ENCODE measurements around the gene CTNNB1.

Gene CTNNB1

DNA sequence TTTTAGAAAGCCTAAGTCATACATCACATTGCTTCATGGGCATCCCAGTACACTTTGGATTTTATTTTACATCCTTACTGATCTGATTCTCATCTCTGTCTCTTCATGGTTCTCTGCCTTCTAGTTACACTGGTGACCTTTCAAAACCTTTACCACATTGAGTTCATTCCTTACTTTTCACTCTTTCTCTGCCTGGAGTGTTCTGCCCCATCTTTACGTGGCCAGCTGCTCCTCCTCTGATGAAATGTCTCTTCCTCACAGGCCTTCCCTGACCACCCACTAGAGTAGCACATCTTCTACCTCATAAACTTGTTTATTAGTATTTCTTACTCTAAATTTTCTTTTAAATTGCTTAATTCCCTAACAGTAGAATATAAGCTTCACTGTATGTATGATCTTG lies 17.7 kb downstream of the CTNNB1 start:
- DNase-seq (ENCODE audit: low read depth in 2 of 2, low spot score in 1 of 2), result no peak

DNA sequence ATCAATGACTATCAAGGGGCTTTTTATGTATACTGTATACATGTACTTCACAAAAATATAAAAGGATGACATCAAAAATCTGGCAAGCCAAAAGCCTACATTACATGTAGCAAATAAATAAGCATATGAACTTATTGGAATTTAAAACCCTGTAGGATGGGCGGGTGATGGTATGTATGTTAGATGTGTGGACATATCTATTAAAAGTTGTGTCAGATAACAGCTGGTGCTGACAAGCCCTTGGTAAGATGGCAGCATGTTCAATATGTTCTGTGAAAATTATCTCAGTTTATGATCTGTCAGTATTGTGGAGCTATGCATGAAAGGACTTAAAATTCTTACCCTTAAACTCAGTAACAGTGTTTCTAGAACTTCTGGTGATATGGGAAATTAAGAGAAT lies 20.1 kb downstream of the CTNNB1 start:
- DNase-seq (ENCODE audit: low read depth in 2 of 2, low spot score in 1 of 2), result no peak

DNA sequence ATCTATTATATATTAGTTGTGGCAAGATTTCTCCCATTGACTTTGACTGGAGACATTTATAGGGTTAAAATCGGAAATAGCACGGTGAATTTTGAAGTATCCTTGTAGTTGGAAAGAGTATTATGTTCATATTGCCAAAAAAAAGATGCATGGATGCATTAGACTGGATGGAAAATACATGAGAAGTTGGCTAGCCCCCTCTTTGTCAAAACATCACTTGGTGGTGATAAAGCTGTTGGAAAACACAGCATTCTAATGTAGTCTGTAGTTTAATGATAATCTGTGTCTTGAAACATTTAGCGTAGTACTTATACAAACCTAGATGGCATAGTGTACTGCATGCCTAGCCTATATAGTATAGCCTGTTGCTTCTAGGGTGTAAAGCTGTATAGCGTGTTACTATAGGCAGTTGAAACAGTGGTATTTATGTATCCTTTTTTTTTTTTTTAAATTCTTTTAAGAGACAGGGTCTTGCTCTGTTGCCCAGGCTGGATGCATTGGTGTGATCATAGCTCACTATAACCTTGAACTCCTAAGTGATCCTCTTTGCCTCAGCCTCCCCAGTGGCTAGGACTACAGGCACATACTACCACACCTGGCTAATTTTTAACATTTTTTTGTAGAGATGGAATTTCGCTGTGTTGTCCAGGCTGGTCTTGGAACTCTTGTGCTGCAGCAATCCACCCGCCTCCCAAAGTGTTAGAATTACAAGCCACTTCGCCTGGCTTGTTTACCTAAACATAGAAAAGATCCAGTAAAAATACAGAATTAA lies 21.8 kb downstream of the CTNNB1 start:
- no peak for DNase-seq (ENCODE audit: low read depth in 2 of 2, low spot score in 1 of 2)

DNA sequence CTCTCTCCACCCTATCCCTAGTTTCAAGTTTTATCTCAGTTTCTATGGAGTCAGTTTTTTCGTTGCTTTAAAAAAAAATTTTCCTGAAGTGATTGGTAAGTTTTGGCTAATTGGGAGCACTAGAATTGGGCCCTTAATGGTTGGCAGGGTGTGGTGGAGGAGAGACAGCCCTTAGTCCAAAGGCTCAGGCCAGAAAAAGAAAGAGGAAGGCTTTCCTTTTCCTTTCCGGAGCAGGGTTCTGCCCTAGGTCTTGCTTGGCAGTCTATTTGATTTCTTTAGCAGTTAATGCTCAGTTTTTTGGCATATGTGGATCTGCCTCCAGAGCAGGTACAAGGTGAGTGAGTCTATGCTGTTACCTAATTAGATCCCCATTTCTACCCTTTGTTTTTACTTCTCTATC lies 22.7 kb downstream of the CTNNB1 start:
- DNase-seq (ENCODE audit: low read depth in 2 of 2, low spot score in 1 of 2), result no peak

DNA sequence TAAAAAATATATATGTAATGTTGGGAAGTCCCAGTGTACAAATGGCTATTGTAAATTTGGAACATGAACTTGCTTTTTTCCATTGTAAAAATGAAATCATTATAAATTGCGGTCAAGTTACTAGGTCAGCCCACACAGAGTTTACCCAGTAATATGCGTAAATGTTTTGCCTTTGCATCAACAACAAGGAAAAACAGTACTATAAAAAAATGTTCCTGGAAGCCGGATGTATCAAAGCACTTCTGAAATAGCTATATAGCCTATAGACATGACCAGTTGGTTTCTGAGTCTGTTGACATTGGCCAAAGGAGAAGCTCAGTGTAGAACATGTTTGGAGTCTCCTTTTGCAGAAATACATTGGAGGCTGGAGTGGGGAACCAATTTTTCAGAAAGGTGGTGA lies 23.2 kb downstream of the CTNNB1 start:
- no peak for DNase-seq (ENCODE audit: low read depth in 2 of 2, low spot score in 1 of 2)

DNA sequence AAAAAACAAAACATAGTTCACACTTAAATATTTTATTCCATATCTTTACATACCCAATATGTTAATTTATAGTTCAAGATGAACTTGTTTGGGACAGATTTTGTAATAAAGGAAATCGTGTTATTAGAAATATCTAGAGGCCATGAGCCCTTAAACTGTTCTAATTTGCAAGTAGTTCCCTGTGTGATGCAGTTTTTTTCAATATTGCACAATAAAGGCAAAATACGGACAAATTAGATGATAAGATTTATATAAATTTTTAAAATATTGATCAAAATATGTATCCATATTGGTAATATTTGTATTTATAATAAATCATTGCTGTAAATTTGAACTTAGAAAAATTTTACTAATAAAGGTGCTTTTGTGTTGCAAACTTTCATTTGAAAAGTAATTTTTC lies 23.8 kb downstream of the CTNNB1 start:
- no peak for DNase-seq (ENCODE audit: low read depth in 2 of 2, low spot score in 1 of 2)

DNA sequence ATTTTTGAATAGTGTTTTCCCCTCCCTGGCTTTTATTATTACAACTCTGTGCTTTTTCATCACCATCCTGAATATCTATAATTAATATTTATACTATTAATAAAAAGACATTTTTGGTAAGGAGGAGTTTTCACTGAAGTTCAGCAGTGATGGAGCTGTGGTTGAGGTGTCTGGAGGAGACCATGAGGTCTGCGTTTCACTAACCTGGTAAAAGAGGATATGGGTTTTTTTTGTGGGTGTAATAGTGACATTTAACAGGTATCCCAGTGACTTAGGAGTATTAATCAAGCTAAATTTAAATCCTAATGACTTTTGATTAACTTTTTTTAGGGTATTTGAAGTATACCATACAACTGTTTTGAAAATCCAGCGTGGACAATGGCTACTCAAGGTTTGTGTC lies 24.4 kb downstream of the CTNNB1 start:
- DNase-seq (ENCODE audit: low read depth in 2 of 2, low spot score in 1 of 2), result no peak

DNA sequence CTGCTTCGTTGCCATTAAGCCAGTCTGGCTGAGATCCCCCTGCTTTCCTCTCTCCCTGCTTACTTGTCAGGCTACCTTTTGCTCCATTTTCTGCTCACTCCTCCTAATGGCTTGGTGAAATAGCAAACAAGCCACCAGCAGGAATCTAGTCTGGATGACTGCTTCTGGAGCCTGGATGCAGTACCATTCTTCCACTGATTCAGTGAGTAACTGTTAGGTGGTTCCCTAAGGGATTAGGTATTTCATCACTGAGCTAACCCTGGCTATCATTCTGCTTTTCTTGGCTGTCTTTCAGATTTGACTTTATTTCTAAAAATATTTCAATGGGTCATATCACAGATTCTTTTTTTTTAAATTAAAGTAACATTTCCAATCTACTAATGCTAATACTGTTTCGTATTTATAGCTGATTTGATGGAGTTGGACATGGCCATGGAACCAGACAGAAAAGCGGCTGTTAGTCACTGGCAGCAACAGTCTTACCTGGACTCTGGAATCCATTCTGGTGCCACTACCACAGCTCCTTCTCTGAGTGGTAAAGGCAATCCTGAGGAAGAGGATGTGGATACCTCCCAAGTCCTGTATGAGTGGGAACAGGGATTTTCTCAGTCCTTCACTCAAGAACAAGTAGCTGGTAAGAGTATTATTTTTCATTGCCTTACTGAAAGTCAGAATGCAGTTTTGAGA lies 25.0 kb downstream of the CTNNB1 start:
- DNase-seq (ENCODE audit: low read depth in 2 of 2, low spot score in 1 of 2), result no peak

DNA sequence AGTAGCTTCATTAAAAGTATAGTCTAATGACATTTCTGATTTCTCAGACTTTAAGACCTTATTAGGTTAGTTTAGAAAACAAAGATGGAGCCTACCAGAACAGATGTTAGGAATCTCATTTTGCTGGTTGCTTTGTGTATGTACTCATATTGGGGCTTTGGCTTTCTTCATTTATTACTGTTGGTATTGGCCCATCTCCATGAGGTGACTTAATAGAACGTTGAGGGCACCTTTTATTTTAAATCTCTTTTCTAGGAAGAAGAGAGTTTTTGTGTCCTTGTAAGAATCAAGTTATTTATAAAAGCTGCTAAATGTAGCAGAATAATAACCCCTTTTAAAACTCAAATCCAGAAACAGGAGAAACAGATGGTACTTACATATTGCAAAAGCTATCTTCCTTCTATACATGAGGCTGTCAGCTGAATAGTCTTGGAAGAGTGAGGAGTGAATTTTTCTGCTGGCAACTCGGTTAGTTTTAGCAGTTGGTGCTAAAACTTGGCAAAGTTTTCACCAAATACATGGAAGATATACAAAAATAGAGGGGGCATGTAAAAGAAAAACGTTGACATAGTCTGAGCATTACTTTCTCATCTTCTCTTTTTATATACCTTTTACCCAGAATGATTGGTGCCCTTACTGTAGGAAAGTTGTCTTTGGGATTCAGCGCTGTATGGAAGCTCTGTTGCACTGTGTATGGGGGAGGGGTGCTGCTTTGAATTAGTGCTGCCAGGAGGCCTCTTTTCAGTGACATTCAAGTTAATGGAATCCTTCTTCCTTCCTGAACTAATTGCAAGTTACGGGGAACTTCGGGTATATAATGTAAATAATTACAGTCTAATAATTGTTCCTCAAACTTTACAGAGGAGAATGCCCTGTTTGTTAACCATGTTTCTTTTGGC lies 35.8 kb downstream of the CTNNB1 start:
- DNase-seq (ENCODE audit: low read depth in 2 of 2, low spot score in 1 of 2), result no peak

DNA sequence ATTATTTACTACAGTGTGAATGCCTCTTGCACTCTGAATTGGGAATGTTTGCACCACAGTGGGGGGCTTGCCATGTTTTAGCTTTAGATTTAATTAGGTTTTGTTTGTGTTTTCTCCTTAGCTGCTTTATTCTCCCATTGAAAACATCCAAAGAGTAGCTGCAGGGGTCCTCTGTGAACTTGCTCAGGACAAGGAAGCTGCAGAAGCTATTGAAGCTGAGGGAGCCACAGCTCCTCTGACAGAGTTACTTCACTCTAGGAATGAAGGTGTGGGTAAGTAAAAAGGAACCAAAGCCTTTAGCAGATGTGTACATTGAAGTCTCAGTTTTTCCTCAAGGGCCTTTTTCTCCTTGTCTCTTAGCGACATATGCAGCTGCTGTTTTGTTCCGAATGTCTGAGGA lies 36.9 kb downstream of the CTNNB1 start:
- DNase-seq (ENCODE audit: low read depth in 2 of 2, low spot score in 1 of 2), result no peak

DNA sequence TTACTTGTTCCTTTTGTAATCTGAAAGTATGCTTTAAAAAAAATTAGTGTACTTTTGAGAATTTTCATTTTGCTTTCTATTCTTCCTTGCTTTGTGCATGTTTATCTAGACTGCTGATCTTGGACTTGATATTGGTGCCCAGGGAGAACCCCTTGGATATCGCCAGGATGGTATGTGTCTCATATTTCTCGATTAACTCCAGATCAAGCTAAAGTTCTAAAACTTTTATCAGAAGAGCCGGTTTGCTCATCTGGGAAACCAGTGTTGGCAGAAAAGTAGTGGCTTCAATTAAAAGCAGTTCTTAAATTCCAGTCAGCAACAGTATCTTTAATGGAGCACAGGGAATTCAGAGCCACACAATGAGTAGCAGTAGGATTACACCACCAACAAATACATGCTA lies 38.6 kb downstream of the CTNNB1 start:
- DNase-seq (ENCODE audit: low read depth in 2 of 2, low spot score in 1 of 2), result no peak

DNA sequence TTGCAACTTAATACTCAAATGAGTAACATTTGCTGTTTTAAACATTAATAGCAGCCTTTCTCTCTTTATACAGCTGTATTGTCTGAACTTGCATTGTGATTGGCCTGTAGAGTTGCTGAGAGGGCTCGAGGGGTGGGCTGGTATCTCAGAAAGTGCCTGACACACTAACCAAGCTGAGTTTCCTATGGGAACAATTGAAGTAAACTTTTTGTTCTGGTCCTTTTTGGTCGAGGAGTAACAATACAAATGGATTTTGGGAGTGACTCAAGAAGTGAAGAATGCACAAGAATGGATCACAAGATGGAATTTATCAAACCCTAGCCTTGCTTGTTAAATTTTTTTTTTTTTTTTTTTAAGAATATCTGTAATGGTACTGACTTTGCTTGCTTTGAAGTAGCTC lies 40.3 kb downstream of the CTNNB1 start:
- DNase-seq (ENCODE audit: low read depth in 2 of 2, low spot score in 1 of 2), result no peak

DNA sequence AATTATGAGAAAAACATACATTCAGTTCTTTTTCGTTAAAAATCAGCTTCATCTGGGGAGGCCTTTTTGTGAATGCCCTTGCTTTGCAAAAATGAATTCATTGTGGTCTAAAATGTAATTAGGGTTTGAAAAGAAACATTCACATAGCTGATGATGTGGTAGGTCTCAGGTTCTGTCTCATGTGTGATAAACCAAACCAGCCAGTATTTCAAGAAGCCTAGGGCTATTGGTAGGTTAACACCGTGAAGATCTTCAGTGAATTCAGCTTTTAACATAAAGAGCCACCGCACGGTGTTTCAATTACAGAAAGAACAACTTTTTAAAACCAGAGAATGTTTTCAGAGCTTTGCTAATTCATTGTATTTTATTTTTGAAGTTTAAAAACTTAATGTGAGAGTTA lies 41.9 kb downstream of the CTNNB1 start:
- no peak for DNase-seq (ENCODE audit: low read depth in 2 of 2, low spot score in 1 of 2)

DNA sequence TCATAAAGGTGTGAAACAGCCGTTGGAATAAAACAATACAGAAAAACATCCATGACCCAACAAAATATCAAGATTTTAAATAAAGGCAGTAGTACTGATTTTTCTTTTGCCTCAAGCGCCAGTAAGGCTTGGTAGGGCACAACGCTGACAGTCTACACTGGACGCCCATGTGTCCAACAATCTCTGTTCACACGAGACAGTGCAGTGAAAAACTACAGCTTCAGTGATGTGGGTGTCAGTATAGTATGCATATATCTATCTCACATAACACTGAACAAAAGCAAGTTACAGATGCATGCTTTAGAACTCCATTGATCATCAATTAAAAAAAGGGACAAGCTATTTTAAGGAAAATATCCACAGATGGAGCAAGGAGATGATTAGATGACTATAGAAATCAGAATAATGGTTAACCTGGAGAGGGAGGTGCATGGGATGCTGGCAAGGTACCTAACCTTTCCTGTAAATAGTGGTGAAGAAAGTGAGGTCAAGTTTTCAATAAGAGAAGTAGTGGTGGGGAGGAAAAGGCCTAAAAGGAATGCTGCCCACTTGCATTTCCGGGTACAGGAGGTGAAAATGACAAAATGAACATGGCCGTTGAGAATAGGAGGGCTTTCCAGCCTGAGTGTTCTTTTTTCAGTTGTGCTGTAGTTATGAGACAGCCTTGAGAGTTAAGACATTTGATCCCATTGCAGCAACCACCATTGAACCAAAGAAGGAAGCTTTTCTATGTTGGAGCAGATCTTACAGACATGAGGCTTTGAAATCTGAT lies 42.7 kb downstream of the CTNNB1 start:
- no peak for DNase-seq (ENCODE audit: low read depth in 2 of 2, low spot score in 1 of 2)

DNA sequence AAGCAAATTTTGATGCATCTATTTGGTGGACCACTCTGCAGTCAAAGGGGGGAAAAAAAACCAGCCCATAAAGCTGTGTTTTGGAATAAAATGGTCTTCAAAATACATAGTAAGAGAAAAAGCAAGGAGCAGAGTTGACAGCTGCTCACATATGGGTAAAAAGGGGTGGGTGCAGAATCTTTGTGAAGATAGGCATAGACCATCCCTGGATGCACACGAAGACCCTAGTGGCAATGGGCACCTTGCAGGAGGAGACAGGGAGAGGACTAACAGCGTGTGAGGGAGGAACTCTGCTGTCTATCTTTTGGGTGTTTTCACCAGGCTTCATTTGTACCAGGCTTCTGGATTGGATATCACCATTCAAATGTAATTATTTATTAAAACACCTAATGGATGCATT lies 43.9 kb downstream of the CTNNB1 start:
- DNase-seq (ENCODE audit: low read depth in 2 of 2, low spot score in 1 of 2), result no peak

DNA sequence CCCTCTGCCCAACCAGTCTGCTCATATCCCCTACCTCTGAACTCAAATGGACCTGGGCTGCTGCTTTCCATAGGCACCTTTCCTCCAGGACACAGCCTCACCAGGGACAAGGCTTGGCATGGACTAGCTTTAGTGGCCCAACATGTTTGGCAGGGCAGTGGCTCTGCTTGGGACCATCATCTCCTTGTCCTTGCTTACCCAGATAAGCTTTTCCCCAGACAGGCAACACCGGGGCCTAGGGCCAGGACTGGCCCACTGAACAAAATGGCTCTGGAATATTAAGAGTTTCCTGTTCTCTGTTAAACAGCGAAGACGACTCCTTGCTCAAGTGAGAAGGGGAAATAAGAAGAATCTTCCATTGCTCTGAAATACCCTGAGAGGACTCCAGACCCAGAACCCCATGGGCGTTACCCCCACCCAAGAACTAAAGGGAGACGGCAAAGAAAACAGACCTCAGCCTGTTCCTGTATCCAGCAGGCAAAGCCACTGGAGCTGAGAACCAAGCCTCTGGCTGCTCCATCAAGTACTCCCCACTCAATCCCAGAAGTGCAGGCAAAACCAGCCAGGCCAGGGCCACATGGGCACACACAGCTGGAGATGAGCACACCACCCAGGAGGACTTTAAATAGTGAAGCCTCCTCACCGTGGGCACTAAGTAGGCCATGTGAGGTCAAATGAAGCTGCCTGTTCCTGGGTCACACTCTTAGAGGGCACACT lies 45.5 kb downstream of the CTNNB1 start:
- no peak for DNase-seq (ENCODE audit: low read depth in 2 of 2, low spot score in 1 of 2)

DNA sequence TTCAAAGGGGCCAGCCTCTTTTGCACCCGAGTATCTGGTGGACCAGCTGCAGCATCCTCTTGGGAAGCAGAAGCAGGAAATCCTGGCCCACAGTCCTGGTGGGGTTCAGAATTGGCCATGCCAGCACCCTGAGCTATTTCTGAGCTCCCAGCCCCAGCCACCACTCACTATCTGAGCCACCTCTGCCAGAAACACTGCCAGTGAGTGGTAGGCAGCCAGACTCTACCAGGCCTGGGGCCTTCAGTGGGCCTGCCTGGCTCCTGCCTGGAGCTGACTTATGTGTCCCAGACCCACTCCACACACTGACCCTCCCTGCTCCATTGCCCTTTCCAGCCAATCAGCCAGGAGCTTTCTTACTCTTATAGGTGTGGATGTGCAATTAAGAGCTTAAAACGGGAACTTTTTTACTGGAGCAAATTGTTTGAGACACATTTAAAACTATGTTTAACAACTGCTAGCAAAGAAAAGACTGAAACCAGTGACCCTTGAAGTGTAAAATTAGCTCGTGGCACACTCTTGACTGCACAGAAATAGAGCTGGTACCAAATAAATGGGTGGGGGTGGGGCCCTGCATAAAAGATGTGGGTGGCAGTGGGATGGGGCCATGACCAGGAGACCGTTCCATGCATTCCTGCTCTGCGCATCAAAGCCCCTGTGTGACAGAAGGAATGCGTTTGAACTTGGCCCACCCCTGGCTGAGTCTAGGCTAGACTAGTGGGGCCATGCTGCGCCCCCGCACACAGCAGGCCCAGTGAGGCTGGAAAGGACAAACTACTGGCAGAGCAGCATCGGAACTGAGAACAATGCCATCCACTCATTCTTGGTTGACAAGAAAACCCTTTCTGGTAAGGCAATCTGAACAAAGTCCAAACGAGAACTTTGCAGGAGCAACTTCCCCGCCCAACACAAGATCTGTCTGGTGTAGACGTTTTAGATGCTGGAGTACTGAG lies 48.0 kb downstream of the CTNNB1 start:
- DNase-seq (ENCODE audit: low read depth in 2 of 2, low spot score in 1 of 2), result no peak

DNA sequence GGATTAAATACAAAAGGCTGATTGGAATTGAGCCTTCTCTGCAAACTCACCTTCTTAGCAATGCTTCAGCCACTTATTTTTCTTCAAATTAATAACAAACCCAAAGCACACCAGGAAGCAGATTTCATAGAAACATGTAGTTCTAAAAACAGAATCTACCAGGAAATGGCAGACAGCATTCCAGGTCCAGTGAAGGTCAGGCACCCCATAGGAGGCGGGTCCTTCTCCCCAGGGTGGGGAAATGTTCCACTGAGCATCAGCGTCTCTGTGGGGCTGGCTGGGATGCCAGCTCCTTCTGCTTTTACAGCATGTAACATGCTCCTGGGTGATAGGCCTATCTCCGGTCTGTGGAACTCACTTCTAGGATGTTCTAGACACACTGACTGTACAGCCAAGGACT lies 49.2 kb downstream of the CTNNB1 start:
- DNase-seq (ENCODE audit: low read depth in 2 of 2, low spot score in 1 of 2), result no peak

DNA sequence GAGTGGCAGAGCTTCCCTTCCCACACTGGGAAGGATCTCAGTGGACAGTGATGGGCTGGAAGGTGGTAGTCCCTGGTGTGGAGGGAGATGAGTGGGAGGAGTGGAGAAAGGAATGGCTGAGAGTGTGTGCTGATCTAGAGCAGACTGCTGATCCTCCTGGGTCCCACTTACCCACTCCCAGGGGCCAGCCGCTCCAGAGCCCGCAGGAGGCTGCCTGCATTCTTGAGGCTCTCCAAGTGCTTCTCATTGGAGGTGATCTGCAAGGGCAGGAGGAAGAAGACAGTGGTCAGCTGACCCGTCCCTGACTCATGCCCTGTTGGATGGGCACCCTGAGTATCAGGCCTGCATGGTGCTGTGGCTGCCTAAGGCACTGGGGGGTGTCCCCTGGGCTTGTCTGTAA lies 50.0 kb downstream of the CTNNB1 start:
- DNase-seq (ENCODE audit: low read depth in 2 of 2, low spot score in 1 of 2), result no peak

Measured in stimulated activated CD8-positive, alpha-beta memory T cell treated with anti-CD3 and anti-CD28 coated beads, Interleukin-4, amount 100 ng/mL, for 1 hour (primary cell).